ENCODE measurements around the gene FBP1.

DNA sequence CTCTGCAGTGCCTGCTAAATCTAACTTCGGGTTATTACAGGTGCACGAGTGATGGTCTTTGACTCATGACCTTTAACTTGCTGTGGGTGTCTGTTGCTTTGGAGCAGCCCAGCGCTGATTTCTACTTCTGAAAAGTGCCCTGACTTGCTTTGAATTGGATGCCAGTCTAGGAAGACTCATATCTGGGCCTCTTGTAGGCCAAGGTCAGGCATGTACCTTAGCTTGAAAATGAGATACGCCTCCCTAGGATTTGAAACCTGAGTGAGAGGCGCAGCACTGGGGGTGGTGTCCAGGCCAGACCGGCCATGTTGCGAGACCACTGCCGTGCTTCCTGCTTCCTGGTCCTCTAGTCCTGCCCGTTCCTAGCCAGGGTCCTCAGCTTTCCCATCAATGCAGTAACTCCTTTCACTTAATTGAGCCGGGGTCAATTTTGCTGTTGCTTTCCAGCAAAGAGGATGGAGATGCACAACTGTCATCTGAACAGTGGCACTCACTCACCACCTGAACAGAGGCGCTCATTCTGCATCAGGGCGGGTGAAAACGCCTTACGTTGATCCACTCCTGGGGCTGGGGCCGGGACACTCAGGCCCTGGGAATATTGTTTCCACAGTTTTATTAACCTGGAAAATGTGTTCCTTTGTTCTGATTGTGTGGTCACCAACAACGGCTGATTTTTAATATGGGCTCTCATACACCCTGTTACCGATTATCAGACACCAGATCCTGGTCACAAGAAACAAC is 70.2 kb downstream of the FBP1 start:
- TF ChIP-seq, protein P1, sequence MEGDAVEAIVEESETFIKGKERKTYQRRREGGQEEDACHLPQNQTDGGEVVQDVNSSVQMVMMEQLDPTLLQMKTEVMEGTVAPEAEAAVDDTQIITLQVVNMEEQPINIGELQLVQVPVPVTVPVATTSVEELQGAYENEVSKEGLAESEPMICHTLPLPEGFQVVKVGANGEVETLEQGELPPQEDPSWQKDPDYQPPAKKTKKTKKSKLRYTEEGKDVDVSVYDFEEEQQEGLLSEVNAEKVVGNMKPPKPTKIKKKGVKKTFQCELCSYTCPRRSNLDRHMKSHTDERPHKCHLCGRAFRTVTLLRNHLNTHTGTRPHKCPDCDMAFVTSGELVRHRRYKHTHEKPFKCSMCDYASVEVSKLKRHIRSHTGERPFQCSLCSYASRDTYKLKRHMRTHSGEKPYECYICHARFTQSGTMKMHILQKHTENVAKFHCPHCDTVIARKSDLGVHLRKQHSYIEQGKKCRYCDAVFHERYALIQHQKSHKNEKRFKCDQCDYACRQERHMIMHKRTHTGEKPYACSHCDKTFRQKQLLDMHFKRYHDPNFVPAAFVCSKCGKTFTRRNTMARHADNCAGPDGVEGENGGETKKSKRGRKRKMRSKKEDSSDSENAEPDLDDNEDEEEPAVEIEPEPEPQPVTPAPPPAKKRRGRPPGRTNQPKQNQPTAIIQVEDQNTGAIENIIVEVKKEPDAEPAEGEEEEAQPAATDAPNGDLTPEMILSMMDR (conservative IDR thresholded peaks at IDR 0.05; ENCODE audit: low read length) = no peak
- TF ChIP-seq EZH2phosphoT487 (IDR thresholded peaks at IDR 0.05; ENCODE audit: borderline replicate concordance) = no peak

All from Loucy (cell line).